Measurements from ENCODE around the gene PTRH1. TPM values are rescaled to one million over a fixed set of nuclear protein-coding genes. Genes with fewer than 3 reads are reported as not detected.
A peak's percentile ranks its signal among the peaks of the same experiment; 100 is the strongest.

Gene PTRH1
- total RNA-seq (2021; ENCODE audit: unreplicated experiment) = 21.8 TPM
- polyA plus RNA-seq (2012) = 21.7 and 21.9 TPM in 2 replicates
- Bru-seq, nascent RNA = percentile 45 among the genes with signal in this experiment
- BruChase-seq, experiment 1, labeled RNA remaining after a 6-hour chase = percentile 40 among the genes with signal in this experiment
- percentile 48 among the genes with signal in this experiment for BruChase-seq, experiment 2, labeled RNA remaining after a 2-hour chase
- long read RNA-seq, transcript PTRH1-208 (5 exons, 814 nt) = major isoform, 16 of 31 reads
- long read RNA-seq, partial matches to known transcripts = 6 of 31 reads
- long read RNA-seq, other reads (novel, unspliced or antisense) = 6 of 31 reads

DNA sequence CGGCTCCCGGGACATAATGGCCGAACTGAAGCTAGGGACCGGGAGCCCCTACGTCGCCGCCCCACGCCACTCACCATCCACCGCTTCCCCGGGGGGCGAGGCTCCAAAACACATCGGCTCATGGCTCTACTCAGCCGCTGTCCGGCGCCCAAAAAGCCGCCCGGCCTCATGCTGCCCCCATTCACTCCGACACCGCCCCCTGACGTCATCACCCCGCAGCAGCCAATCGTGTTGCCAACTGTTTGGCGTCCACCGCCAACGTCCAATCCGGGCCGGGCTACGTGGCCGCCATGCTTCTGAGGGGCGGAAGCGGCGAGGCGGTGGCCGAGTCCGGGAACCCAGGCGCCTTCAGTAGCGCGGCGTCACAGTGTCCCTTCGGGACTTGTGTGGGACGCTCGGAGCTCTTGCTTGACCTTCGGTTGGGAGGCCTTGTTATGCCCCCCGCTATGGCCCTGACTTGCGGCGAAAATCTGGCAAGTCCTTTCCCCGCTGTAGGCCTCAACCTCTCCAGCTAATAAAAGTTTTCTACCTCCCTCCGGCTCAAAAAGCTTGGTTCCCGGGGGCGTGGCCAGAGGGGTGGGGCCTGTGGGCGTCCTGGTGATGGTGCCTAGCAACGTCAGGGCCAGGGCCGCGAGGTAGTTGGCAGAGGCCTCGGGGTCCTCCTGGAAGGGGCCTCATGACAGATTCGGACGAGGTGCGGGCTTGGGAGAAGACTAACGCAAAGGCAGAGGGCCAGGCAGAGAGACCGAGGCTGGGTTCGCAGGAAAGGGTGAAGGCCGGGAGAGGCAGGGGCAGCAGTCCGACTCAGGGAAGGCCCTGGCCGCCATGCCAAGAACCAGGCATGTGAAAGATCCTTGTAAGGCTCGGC, at the start of gene PTRH1, which contains the start of gene TTC16:
PTRH1 (minus strand) TSS at position 194 of the 868 bp plus-strand sequence; CDS start at position 170, 24 bp downstream.
TTC16 (plus strand) TSS at position 610 of the 868 bp plus-strand sequence; CDS start at position 677, 67 bp downstream.
- peak; percentile 93 for DNase-seq (ENCODE audit: low read depth, low spot score)
- peak within 1 kb of the TSS; percentile 90 to 92 for H3K4me3 ChIP-seq (replicated peaks in 1 of 2; ENCODE audit: low read depth in 1 of 2, low read length in 2 of 2)
- peak; percentile 94 for ATAC-seq
- ChIA-PET RAD21 (ENCODE audit: low non-redundant PET in 1 of 2, low total read pairs in 2 of 2, uncharacterized antibody in 2 of 2, unreplicated experiment in 2 of 2) (interaction anchor here in 1 of 2 experiments (1.2 kb wide), 1 partner anchor 19 kb away, joined by 4 read pairs; the partner anchor contains the start of gene TOR2A), POLR2A (interaction anchor here (0.6 to 1.2 kb wide), 2 partner anchors 19 to 25 kb away, joined by 3 read pairs; no protein-coding TSS in a partner anchor), CTCF (interaction anchor here (1.0 to 1.5 kb wide), 2 partner anchors 19 to 154 kb away, joined by 3 to 12 read pairs; partner anchors contain the start of gene TOR2A)
- H3K4me2 ChIP-seq (ENCODE audit: low read length) = peak within 1 kb of the TSS; percentile 91
- TF ChIP-seq ZFX (IDR thresholded peaks at IDR 0.05) (peak; percentile 69; the same call in 1 of the 2 replicates), POLR2AphosphoS5 (IDR thresholded peaks at IDR 0.05; ENCODE audit: low read depth, low read length) (peak; percentile 57), MAX (IDR thresholded peaks at IDR 0.05) (no peak), YY1 (IDR thresholded peaks at IDR 0.05; ENCODE audit: extremely low read depth, insufficient replicate concordance, low read depth, low read length) (peak; percentile 99), JUND (IDR thresholded peaks at IDR 0.05) (no peak), POLR2A (IDR thresholded peaks at IDR 0.05; ENCODE audit: borderline replicate concordance, extremely low read depth, insufficient read depth, insufficient read length) (peak; percentile 42), CEBPB (IDR thresholded peaks at IDR 0.05; ENCODE audit: low read depth) (no peak), ZBTB33 (IDR thresholded peaks at IDR 0.05; ENCODE audit: extremely low read depth, insufficient replicate concordance, low read length) (no peak), EZH2 (IDR thresholded peaks at IDR 0.05) (no peak), REST (IDR thresholded peaks at IDR 0.05; ENCODE audit: low read depth) (no peak), EGR1 (IDR thresholded peaks at IDR 0.05; ENCODE audit: low read depth) (no peak), TCF7L2 (IDR thresholded peaks at IDR 0.05; ENCODE audit: borderline replicate concordance, extremely low read depth, insufficient read depth, insufficient read length) (peak; percentile 45)
- TF ChIP-seq, protein P1, sequence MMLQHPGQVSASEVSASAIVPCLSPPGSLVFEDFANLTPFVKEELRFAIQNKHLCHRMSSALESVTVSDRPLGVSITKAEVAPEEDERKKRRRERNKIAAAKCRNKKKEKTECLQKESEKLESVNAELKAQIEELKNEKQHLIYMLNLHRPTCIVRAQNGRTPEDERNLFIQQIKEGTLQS (IDR thresholded peaks at IDR 0.05) = no peak
- no peaks in the 10 kb centered on the region for H4K20me1 ChIP-seq (ENCODE audit: insufficient read depth)
- peaks cover 14 to 24% of the 10 kb centered on the region in 2 experiments for H3K4me1 ChIP-seq (ENCODE audit: control insufficient read depth in 1 of 2, insufficient read depth in 2 of 2, low read length in 2 of 2)
- H3K27ac ChIP-seq (ENCODE audit: low read depth, low read length) = peak within 1 kb of the TSS; percentile 82
- H3K9me2 ChIP-seq (ENCODE audit: insufficient read depth) = no peaks in the 10 kb centered on the region
- H3K27me3 ChIP-seq (ENCODE audit: insufficient read depth, low read length) = no peaks in the 10 kb centered on the region
- intact Hi-C loops (cut with micrococcal nuclease) = no loop called here
- H3K9ac ChIP-seq (ENCODE audit: low read length) = peak within 1 kb of the TSS; percentile 93
- H2AFZ ChIP-seq (ENCODE audit: low read depth, low read length, poor library complexity, severe bottlenecking) = peak within 1 kb of the TSS; percentile 60
- H3K36me3 ChIP-seq (ENCODE audit: control insufficient read depth in 1 of 2, insufficient read depth in 2 of 2, low read length in 2 of 2) = peaks cover 0 to 4% of the 10 kb centered on the region in 2 experiments; a peak in 1 of 4 replicates
- H3K9me3 ChIP-seq (ENCODE audit: control insufficient read depth in 1 of 2, insufficient read depth in 1 of 2, low read depth in 1 of 2, low read length in 2 of 2) = no peaks in the 10 kb centered on the region
- BruUV-seq (replicated peaks) = TSS peak; percentile 52
- peaks cover 13% of the 10 kb centered on the region for H3K79me2 ChIP-seq (ENCODE audit: insufficient read depth, low read length)
